Tibial nerve (tissue), 3 donors: ENCODE results near the gene FBXW11.

ENCODE experiments used
- POLR2A ChIP-seq, 2 donors: fragments of 450-650 bp; IDR thresholded peaks; one replicate each; pipeline ENCODE4 v1.6.1; 2017; ENCODE audit warnings: antibody characterized with exemption in 2 of 2, mild to moderate bottlenecking in 2 of 2, moderate library complexity in 2 of 2
- TF ChIP-seq, protein P1 (sequence below), 5 experiments: fragments of 200-600 bp in 3 of 5; fragments of 450-650 bp in 2 of 5; sonication (generic) in 3 of 5; IDR thresholded peaks; one replicate each; pipeline ENCODE4 v1.5.1; 2016 to 2019; ENCODE audit warnings: antibody characterized with exemption in 5 of 5, mild to moderate bottlenecking in 3 of 5, moderate library complexity in 2 of 5

DNA sequence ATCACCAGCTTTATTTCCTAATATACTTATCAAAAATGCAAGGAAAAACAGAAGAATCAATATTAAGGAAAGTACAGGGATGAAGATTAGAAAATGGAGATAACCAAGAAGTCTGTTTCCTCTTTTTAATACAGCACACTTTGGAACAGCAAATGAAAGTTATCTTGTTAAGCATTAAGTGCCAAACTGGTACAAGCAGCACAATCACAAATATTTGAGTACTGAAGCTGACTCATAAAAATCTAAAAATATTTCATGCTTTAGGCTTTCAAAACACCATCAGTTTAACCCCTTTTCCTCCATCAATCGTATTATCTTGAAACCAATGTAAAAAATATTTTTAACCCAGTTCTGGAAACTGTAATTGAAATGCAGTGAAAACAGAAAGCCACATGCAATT is 2.7 kb downstream of the FBXW11 start:
- TF ChIP-seq, protein P1, sequence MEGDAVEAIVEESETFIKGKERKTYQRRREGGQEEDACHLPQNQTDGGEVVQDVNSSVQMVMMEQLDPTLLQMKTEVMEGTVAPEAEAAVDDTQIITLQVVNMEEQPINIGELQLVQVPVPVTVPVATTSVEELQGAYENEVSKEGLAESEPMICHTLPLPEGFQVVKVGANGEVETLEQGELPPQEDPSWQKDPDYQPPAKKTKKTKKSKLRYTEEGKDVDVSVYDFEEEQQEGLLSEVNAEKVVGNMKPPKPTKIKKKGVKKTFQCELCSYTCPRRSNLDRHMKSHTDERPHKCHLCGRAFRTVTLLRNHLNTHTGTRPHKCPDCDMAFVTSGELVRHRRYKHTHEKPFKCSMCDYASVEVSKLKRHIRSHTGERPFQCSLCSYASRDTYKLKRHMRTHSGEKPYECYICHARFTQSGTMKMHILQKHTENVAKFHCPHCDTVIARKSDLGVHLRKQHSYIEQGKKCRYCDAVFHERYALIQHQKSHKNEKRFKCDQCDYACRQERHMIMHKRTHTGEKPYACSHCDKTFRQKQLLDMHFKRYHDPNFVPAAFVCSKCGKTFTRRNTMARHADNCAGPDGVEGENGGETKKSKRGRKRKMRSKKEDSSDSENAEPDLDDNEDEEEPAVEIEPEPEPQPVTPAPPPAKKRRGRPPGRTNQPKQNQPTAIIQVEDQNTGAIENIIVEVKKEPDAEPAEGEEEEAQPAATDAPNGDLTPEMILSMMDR (IDR thresholded peaks at IDR 0.05), result no peak
- no peak for TF ChIP-seq POLR2A (IDR thresholded peaks at IDR 0.05)
